Duodenal mucosa (tissue), 2 donors: ENCODE measurements around the gene HOXD9.

ENCODE experiments used
- H3K27ac ChIP-seq: one replicate; pipeline ENCODE4 v1.7.0; 2013; ENCODE audit warnings: low read depth, low read length
- H3K27me3 ChIP-seq, 2 donors: one replicate each; pipeline ENCODE4 v1.7.0; 2013; ENCODE audit warnings: low read length in 2 of 2, control low read depth in 1 of 2; ENCODE audit not compliant: insufficient read depth in 2 of 2, control insufficient read depth in 1 of 2
- H3K36me3 ChIP-seq, 2 donors: one replicate each; pipeline ENCODE4 v1.7.0; 2013; ENCODE audit warnings: low read length in 2 of 2, control low read depth in 1 of 2; ENCODE audit not compliant: insufficient read depth in 2 of 2, control insufficient read depth in 1 of 2
- H3K4me1 ChIP-seq, 2 donors: one replicate each; pipeline ENCODE4 v1.7.0; 2013; ENCODE audit warnings: low read length in 2 of 2, control low read depth in 1 of 2; ENCODE audit not compliant: insufficient read depth in 2 of 2, control insufficient read depth in 1 of 2
- H3K4me3 ChIP-seq, 2 donors: one replicate each; pipeline ENCODE4 v1.7.0; 2013; ENCODE audit warnings: low read length in 2 of 2, low read depth in 1 of 2
- H3K9ac ChIP-seq, 2 donors: one replicate each; pipeline ENCODE4 v1.7.0; 2013; ENCODE audit warnings: low read length in 2 of 2, low read depth in 1 of 2
- H3K9me3 ChIP-seq, 2 donors: one replicate each; pipeline ENCODE4 v1.7.0; 2013; ENCODE audit warnings: low read length in 2 of 2, control low read depth in 1 of 2; ENCODE audit not compliant: control insufficient read depth in 1 of 2

The HOXD9 gene

DNA sequence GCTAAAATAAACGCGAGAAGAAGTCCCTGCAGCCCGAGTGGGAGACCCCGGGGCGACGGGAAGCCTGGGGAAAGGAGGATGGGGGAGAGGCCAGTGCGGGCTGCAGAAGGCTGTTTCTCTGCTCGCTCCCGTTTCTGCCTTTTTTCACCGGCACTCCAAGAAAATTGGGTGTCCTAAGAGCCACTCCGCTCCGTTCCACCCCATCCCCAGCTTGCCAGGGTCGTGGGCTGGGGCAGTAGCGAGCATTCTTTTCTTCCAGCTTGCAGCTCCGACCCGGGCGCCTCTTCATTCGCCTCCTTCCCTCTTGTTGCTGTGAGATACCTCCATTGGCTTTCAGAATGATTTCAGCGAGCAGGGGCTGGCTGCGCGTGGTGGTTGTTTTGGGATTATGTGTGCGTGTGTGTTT, 35.7 kb downstream of the HOXD9 start:
- H3K4me1 ChIP-seq = no peaks in the 10 kb centered on the region
- H3K27ac ChIP-seq = no peak overlapping the region
- no peak overlapping the region for H3K4me3 ChIP-seq
- no peaks in the 10 kb centered on the region for H3K36me3 ChIP-seq
- peaks cover 85 to 92% of the 10 kb centered on the region in 2 donors for H3K27me3 ChIP-seq
- no peaks in the 10 kb centered on the region for H3K9me3 ChIP-seq
- no peak overlapping the region for H3K9ac ChIP-seq

DNA sequence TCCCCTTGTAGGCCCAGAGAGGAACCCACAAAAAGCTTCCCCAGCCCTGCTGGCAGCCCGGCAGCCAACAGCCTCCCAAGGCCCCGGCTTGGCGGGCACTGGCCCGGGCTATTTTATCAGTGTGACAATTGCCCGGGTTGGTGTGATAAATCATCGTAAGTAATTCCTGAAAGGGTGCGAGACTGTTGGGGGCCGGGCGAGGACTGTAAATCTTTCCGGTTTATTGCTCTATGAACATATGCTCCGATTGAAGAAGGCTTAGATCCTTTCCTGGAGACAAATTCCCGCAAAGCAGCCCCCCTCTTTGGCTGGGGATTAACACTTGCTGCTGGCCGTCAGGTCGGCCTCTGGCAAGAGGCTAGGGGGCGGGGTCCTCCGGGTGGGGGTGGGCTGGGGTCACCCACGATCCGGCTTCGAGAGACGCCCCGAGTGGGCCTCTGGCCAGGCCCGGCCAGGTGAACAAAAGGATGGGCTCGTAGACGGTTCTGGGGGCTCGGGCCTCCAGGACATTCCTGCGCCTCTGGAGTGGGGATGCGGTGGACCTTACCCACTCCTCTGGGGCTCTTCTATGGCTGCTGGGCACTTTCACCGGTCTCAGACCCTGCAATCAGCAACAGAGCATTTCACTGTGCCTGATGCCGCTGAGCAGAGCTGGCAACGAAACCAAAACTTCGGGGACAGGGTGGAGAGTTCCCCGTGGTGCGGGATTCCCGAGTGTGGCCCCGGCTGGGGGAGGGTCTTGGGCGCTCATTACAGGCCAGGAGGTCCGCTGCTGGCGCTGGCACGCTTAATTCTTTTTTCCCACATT, 36.5 kb downstream of the HOXD9 start:
- H3K4me3 ChIP-seq = no peak overlapping the region
- peaks cover 90 to 92% of the 10 kb centered on the region in 2 donors for H3K27me3 ChIP-seq
- H3K4me1 ChIP-seq = no peaks in the 10 kb centered on the region

DNA sequence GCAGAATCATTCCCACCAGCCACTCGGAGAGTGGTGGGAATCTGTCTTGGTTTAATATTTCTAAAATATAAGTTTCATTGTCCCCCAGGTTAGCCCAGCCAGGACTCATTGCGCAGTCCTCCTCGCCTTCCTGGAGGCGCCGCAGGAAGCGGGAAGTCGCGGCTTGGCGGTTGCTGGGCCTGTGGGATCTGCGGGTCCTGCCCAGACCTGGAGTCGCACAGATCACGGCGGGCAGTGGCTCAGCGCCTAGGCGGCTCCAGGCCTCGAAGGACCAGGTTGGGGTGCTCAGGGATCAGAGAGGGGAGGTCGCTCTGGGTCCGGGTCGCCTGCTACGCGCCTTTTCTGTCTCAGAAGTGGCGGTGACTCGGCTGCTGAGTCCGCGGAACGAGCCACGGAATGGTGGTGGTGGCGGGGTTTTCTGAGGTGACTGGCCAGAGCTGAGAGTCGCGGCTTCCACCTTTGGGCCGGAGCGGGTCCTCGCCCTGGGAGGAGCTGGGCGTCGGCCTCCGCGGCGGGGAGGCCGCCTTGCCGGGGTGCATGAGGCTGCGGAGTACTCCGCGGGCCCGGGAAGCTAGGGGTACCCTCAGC, 37.2 kb downstream of the HOXD9 start:
- Histone ChIP-seq H3K4me3 (no peak overlapping the region), H3K27ac (peak overlapping the region; percentile 20), H3K36me3 (no peaks in the 10 kb centered on the region), H3K9me3 (no peaks in the 10 kb centered on the region), H3K27me3 (peaks cover 90 to 92% of the 10 kb centered on the region in 2 donors), H3K9ac (no peak overlapping the region), H3K4me1 (no peaks in the 10 kb centered on the region)

More for the DNA sequence above, 36.5 kb downstream of the HOXD9 start:
- no peak overlapping the region for H3K9ac ChIP-seq
- no peaks in the 10 kb centered on the region for H3K36me3 ChIP-seq
- H3K27ac ChIP-seq = no peak overlapping the region
- no peaks in the 10 kb centered on the region for H3K9me3 ChIP-seq

DNA sequence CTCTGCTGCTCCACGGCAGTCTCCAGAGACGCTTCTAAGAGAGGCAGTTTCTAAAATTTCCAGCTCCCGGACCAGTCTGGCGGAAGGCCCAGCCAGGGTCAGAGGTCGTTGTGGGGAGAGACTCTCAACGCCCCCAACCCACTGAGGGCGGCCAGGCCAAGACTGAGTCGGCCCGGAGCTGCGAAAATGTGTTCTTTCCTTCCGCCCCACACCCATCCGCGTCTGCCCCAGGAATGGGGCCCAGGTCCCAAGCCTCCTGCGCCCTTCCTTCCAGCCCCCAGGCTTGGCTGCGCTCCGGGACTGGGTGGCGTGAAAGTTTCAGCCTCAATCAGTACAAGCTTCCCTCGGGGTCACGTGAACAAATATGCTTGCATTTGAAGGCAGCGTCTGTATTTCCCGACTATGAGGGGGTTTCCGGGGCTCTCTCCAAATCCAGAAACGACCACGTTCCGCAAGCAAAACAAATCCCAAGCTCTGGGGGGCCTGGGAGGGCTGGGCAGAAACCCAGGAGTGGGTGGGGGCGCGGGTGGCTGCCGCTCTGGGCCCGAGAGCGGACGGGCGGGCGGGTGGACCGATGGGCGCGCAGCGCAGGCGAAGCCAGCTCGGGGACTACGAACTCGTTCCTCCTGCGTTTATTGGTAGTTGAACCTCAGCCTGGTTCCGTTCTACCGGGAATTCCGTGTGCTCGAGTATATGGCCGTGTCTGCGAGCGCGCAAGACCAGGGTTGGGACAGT, 37.9 kb downstream of the HOXD9 start:
- Histone ChIP-seq H3K27me3 (peaks cover 92% of the 10 kb centered on the region in 2 donors), H3K27ac (no peak overlapping the region), H3K4me3 (no peak overlapping the region), H3K36me3 (no peaks in the 10 kb centered on the region), H3K9ac (no peak overlapping the region), H3K4me1 (no peaks in the 10 kb centered on the region), H3K9me3 (no peaks in the 10 kb centered on the region)

DNA sequence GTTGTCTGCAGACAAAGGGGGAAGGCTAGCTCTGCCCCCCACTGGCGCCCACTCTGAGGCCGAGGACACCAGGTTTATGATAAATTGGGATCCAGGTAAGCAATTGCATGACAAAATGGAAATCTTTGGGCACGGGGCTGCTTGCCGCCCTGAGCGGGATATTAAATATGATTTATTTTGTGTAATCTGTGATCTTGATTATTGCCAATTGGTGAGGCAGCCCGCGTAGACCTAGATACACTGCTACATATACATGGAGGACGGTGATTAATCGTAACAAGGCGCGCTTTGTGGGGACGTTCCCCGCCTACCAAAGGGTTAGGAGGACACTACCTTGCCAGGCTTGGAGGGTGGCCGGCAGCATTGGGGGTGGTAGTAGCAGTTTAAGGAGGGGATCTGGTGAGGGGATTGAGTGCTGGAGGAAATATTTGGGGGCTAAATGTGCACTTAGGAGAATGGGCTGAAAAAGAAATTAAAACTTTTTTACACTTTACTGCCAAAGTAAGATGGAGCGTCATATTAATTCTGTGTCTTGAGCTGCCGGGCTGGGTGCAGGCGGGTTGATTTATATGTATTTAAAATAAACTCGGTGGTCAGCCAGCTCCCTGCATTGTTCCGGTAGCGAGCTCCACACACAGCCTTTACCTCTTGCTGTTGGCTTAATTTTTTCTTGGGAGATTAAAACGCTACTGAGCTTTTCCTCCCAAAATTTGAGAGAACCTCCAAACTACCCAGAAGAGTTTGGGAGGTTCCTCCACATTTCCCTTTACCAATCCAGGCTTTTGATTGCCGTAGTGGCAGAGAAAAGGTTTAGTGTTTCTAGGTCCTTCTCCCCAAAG, 38.7 kb downstream of the HOXD9 start:
- peaks cover 92 to 93% of the 10 kb centered on the region in 2 donors for H3K27me3 ChIP-seq
- H3K27ac ChIP-seq = peak overlapping the region; percentile 20
- H3K4me3 ChIP-seq = no peak overlapping the region
- no peak overlapping the region for H3K9ac ChIP-seq
- H3K9me3 ChIP-seq = no peaks in the 10 kb centered on the region
- no peaks in the 10 kb centered on the region for H3K4me1 ChIP-seq
- no peaks in the 10 kb centered on the region for H3K36me3 ChIP-seq

DNA sequence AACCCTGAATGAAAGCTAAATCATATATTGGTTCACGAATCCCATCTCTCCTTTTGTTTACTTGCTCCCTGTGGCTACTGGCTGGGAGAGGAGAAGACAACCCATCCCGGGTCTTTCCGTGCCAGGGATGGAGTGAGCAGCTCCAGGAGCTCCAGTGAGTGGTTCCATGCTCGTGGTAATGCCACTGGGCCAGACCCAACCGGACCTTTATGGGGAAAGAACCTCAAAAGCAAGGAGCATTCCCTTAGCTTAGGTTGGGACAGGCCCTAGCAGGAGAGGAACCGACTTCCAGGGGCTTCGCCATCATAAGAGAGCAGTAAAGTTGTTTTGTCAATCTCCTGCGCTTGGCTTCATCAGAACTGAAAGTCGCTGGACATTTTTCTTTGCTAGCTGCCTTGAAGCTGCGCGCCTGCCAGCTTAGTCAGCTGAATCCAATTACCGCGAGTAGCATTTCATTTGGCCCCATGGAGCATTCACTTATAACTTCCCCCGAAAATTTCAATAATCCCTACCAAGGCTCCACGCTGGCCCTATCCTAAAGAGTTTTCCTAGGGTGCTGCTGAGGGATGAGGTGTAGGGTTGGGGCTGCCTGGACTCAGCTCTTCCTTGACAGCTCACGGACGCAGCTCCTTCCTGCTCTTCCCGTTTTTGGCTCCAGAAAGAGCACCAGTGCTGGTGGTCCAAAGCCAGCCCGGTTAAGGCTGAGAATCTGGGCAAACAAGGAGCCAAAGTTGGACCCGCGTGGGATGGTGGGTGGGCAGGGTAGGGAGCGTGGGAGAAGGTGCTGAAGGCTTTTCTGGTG, 39.5 kb downstream of the HOXD9 start:
- peaks cover 88 to 95% of the 10 kb centered on the region in 2 donors for H3K27me3 ChIP-seq
- no peaks in the 10 kb centered on the region for H3K4me1 ChIP-seq
- peak overlapping the region; percentile 20 for H3K27ac ChIP-seq
- H3K9me3 ChIP-seq = no peaks in the 10 kb centered on the region
- no peaks in the 10 kb centered on the region for H3K36me3 ChIP-seq
- no peak overlapping the region for H3K4me3 ChIP-seq
- no peak overlapping the region for H3K9ac ChIP-seq

DNA sequence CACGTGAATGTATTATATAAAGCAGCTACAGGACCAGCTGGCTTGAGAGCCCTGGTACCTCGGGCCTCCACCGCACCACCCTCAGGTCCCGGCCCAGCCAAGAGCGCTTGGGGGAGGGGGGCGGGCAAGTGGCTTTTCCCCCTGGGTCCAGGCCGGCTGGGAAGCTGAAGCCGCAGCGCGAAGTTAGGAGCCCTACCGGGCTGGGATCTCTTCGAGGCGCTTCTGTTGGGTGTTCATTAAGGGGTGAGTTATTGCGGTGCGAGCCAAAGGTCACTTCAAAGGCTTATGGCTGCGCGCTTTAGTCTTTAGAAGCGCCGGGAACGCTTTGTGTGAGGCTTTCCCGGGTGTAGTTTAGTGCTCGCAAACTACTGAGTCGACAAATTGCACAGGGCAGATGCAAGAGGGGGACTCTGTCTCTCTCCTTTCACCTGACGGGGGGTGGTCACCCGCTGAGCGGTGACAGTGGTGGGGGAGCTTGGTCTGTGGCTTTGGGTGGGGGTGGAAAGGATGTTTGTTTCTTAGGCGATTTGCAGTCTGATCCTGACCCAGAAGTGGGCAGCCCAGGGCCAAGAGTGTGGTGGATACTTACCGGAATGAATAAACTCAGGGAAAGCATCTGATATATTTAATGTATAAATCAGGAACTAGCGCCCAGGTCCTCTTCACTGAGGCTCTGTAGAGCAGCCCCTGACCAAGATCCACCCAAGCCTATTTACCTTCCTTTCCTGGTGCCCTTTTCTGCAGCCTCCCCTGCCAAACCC, 40.6 kb downstream of the HOXD9 start:
- Histone ChIP-seq H3K4me1 (no peaks in the 10 kb centered on the region), H3K36me3 (no peaks in the 10 kb centered on the region), H3K9ac (no peak overlapping the region), H3K27me3 (peaks cover 83 to 95% of the 10 kb centered on the region in 2 donors), H3K4me3 (no peak overlapping the region), H3K9me3 (no peaks in the 10 kb centered on the region), H3K27ac (no peak overlapping the region)

DNA sequence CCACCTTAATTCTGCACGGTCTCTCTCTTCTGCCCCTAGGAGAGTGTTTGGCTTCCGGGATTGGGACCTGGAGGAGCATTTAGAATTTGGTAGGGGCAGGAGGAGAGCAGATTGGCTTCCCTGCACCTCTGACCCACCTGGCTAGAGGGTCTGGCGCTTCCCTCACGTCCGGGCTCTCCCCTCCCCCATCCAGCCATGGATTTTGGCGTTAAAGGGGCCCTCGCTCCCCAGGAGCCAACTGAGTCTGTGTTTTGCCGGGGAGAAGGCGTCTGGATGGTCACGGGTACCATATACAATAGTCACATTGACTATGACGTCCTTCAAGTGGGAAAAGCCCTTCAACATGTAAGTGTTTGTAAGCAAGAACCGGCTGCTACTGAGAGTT, 41.1 kb downstream of the HOXD9 start:
- no peak overlapping the region for H3K4me3 ChIP-seq
- H3K27me3 ChIP-seq = peaks cover 79 to 90% of the 10 kb centered on the region in 2 donors
- H3K36me3 ChIP-seq = no peaks in the 10 kb centered on the region
- H3K27ac ChIP-seq = no peak overlapping the region
- H3K4me1 ChIP-seq = no peaks in the 10 kb centered on the region
- no peaks in the 10 kb centered on the region for H3K9me3 ChIP-seq
- no peak overlapping the region for H3K9ac ChIP-seq

DNA sequence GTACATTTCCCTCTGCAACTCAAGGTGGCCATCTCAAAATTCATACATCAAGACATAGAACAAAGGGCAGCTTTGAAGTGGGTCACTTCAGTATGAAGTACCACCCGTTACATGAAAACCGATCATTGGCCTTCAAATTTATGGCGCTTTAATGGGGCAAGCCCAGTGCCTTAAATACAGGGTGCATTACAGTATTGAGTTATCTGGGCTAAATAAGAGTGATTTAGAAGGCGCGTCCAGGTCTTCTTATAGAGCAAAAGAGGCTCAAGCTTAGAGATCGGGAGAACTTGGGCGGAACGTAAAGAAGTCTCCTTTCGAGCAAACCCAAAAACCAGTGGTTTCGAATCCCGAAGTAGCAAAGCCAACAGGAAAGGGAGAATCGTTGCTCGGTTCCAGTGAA, 41.7 kb downstream of the HOXD9 start:
- no peak overlapping the region for H3K4me3 ChIP-seq
- no peak overlapping the region for H3K27ac ChIP-seq
- no peak overlapping the region for H3K9ac ChIP-seq
- peaks cover 79 to 89% of the 10 kb centered on the region in 2 donors for H3K27me3 ChIP-seq
- H3K4me1 ChIP-seq = no peaks in the 10 kb centered on the region
- no peaks in the 10 kb centered on the region for H3K36me3 ChIP-seq
- H3K9me3 ChIP-seq = no peaks in the 10 kb centered on the region
